NB4 (cell line): ENCODE data around the gene KLF4.
A peak's percentile ranks its signal among the peaks of the same experiment; 100 is the strongest.

ENCODE experiments used
- DNase-seq: peaks from one replicate; pipeline ENCODE4 v3.0.0; 2010; ENCODE audit warnings: low read depth
- H3K4me3 ChIP-seq: one replicate; pipeline ENCODE4 v1.5.1; 2011; ENCODE audit warnings: mild to moderate bottlenecking, low read depth, low read length, moderate library complexity
- MYC ChIP-seq: IDR thresholded peaks from 2 replicates; pipeline ENCODE4 v1.6.1; 2011; ENCODE audit warnings: low read depth, low read length
- POLR2A ChIP-seq: IDR thresholded peaks from 2 replicates; pipeline ENCODE4 v1.6.1; 2011; ENCODE audit warnings: mild to moderate bottlenecking; ENCODE audit not compliant: insufficient read length; ENCODE audit errors: extremely low read depth
- TF ChIP-seq, protein P1 (sequence below): IDR thresholded peaks from 2 replicates; pipeline ENCODE4 v1.6.1; 2011; ENCODE audit warnings: low read depth, low read length
- TF ChIP-seq, protein P2 (sequence below): IDR thresholded peaks from one replicate; pipeline ENCODE4 v1.5.1; 2012; ENCODE audit warnings: low read depth, low read length

Gene KLF4

GRCh38 chr9:107471552-107471951 is 18.0 kb downstream of the KLF4 start:
- TF ChIP-seq MYC, result no peak
- no peak for TF ChIP-seq POLR2A
- TF ChIP-seq, protein P1, sequence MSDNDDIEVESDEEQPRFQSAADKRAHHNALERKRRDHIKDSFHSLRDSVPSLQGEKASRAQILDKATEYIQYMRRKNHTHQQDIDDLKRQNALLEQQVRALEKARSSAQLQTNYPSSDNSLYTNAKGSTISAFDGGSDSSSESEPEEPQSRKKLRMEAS, result no peak
- TF ChIP-seq, protein P2, sequence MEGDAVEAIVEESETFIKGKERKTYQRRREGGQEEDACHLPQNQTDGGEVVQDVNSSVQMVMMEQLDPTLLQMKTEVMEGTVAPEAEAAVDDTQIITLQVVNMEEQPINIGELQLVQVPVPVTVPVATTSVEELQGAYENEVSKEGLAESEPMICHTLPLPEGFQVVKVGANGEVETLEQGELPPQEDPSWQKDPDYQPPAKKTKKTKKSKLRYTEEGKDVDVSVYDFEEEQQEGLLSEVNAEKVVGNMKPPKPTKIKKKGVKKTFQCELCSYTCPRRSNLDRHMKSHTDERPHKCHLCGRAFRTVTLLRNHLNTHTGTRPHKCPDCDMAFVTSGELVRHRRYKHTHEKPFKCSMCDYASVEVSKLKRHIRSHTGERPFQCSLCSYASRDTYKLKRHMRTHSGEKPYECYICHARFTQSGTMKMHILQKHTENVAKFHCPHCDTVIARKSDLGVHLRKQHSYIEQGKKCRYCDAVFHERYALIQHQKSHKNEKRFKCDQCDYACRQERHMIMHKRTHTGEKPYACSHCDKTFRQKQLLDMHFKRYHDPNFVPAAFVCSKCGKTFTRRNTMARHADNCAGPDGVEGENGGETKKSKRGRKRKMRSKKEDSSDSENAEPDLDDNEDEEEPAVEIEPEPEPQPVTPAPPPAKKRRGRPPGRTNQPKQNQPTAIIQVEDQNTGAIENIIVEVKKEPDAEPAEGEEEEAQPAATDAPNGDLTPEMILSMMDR, result no peak
- no peak for DNase-seq
- no peak overlapping the region for H3K4me3 ChIP-seq

DNA sequence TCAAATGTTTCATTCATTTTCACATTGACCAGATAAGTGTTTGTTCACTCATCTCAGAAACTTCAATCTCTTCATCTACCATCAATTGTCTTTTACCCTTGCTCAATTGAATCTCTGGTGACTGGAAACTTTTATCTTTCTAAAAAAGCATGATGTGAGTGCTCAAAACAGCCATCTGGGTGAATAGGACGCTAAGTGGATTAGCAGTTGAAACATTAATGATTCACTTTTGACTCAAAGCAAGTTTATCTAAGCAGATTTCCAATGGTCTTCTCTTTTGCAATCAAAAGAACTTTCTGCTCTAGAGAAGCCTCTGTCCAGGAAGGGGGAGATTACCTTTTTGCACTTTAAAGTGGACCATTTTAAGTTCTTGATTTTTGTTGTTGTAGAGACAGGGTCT is 22.2 kb downstream of the KLF4 start:
- DNase-seq, result no peak
- TF ChIP-seq POLR2A, result no peak
- TF ChIP-seq MYC, result no peak
- TF ChIP-seq, protein P1, result no peak
- TF ChIP-seq, protein P2, result no peak
- H3K4me3 ChIP-seq, result no peak overlapping the region

- no peak for DNase-seq
- TF ChIP-seq, protein P2, result no peak
- TF ChIP-seq MYC, result no peak
- no peak for TF ChIP-seq POLR2A
- TF ChIP-seq, protein P1, result no peak
- no peak overlapping the region for H3K4me3 ChIP-seq
Measured at GRCh38 chr9:107466826-107467225, 22.7 kb downstream of the KLF4 start.

GRCh38 chr9:107465467-107466451 is 23.8 kb downstream of the KLF4 start:
- peak; percentile 81 for DNase-seq
- TF ChIP-seq MYC, result no peak
- TF ChIP-seq POLR2A, result no peak
- TF ChIP-seq, protein P1, result no peak
- TF ChIP-seq, protein P2, result peak; percentile 48
- peak overlapping the region; percentile 34 for H3K4me3 ChIP-seq

- TF ChIP-seq, protein P2, result no peak
- no peak for TF ChIP-seq MYC
- no peak overlapping the region for H3K4me3 ChIP-seq
- DNase-seq, result no peak
Measured at GRCh38 chr9:107464516-107464915, 25.1 kb downstream of the KLF4 start.
